ENCODE results near the gene ZBED2. TPM values are rescaled to one million over a fixed set of nuclear protein-coding genes. Genes with fewer than 3 reads are reported as not detected.

The ZBED2 gene
- total and polyA plus RNA-seq, 2 donors (not counting 3 experiments of a cell fraction or from before 2014, with no cell fraction given): not detected

GRCh38 chr3:111636366-111636885 lies 41.3 kb upstream of the ZBED2 start:
- ChIA-PET CTCF (no interaction called here), POLR2A (no interaction called here)
- no TSS peak for BruUV-seq (replicated peaks)
- Histone ChIP-seq H3K9me1 (replicated peaks; ENCODE audit: control insufficient read depth, extremely low read depth, insufficient read depth, low read length) (no peaks in the 10 kb centered on the region), H3K27ac (ENCODE audit: insufficient read depth, low read depth, low read length) (no peak overlapping the region), H3K4me2 (ENCODE audit: insufficient read depth, low read length) (no peak overlapping the region), H4K20me1 (replicated peaks; ENCODE audit: control insufficient read depth, extremely low read depth, insufficient read depth, low read length) (no peaks in the 10 kb centered on the region), H3K79me2 (ENCODE audit: control insufficient read depth, insufficient read depth, low read length) (no peaks in the 10 kb centered on the region), H3K9me3 (replicated peaks; ENCODE audit: control insufficient read depth, insufficient read depth, low read length) (no peaks in the 10 kb centered on the region), H3K4me3 (replicated peaks in 1 of 3; ENCODE audit: insufficient read depth in 1 of 3, low read depth in 1 of 3, low read length in 3 of 3) (no peak overlapping the region), H3K9ac (replicated peaks; ENCODE audit: extremely low read depth, insufficient read depth, low read length) (no peak overlapping the region), H3K4me1 (ENCODE audit: control insufficient read depth, extremely low read depth, insufficient read depth, low read length) (no peaks in the 10 kb centered on the region), H2AFZ (ENCODE audit: low read depth, low read length) (no peak overlapping the region), H3K27me3 (ENCODE audit: control insufficient read depth in 2 of 2, insufficient read depth in 2 of 2, low read length in 2 of 2) (peaks cover 0 to 3% of the 10 kb centered on the region in 2 experiments), H3K36me3 (ENCODE audit: control insufficient read depth in 2 of 2, extremely low read depth in 1 of 2, insufficient read depth in 2 of 2, low read length in 2 of 2) (no peaks in the 10 kb centered on the region)
- intact Hi-C loops (cut with micrococcal nuclease) (no loop called here), dilution Hi-C loops (cut with MboI; ENCODE audit: extremely low pct_ligation_motif_present, low sequenced_read_pairs) (no loop called here)
- FAIRE-seq (no peak), DNase-seq (ENCODE audit: low read depth, low spot score) (no peak)
- TF ChIP-seq, protein P1, sequence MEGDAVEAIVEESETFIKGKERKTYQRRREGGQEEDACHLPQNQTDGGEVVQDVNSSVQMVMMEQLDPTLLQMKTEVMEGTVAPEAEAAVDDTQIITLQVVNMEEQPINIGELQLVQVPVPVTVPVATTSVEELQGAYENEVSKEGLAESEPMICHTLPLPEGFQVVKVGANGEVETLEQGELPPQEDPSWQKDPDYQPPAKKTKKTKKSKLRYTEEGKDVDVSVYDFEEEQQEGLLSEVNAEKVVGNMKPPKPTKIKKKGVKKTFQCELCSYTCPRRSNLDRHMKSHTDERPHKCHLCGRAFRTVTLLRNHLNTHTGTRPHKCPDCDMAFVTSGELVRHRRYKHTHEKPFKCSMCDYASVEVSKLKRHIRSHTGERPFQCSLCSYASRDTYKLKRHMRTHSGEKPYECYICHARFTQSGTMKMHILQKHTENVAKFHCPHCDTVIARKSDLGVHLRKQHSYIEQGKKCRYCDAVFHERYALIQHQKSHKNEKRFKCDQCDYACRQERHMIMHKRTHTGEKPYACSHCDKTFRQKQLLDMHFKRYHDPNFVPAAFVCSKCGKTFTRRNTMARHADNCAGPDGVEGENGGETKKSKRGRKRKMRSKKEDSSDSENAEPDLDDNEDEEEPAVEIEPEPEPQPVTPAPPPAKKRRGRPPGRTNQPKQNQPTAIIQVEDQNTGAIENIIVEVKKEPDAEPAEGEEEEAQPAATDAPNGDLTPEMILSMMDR (IDR thresholded peaks at IDR 0.05; ENCODE audit: extremely low read depth in 1 of 2, insufficient read depth in 1 of 2, low read depth in 1 of 2, low read length in 2 of 2): no peak
- no peak for TF ChIP-seq FOS (IDR thresholded peaks at IDR 0.05; ENCODE audit: borderline replicate concordance, insufficient read depth, low read length)
- no peak for TF ChIP-seq EZH2 (IDR thresholded peaks at IDR 0.05; ENCODE audit: borderline replicate concordance, low read depth, low read length, severe bottlenecking)
- TF ChIP-seq JUN (IDR thresholded peaks at IDR 0.05; ENCODE audit: borderline replicate concordance, insufficient read depth, insufficient read length, low read depth): no peak
- TF ChIP-seq POLR2A (IDR thresholded peaks at IDR 0.05; ENCODE audit: low read depth, low read length): no peak
- TF ChIP-seq MAX (IDR thresholded peaks at IDR 0.05; ENCODE audit: insufficient read depth, insufficient read length): no peak
- no peak for TF ChIP-seq GATA2 (IDR thresholded peaks at IDR 0.05; ENCODE audit: insufficient read depth, insufficient read length, low read depth, low read length)
- TF ChIP-seq POLR2AphosphoS5 (IDR thresholded peaks at IDR 0.05; ENCODE audit: insufficient read depth, low read depth, low read length): no peak
- TF ChIP-seq MYC (IDR thresholded peaks at IDR 0.05; ENCODE audit: low read depth, low read length): no peak

All from endothelial cell of umbilical vein (primary cell).